ENCODE results near the gene TP53TG5. TPM values are rescaled to one million over a fixed set of nuclear protein-coding genes. Genes with fewer than 3 reads are reported as not detected.

TP53TG5 gene
- total RNA-seq, 2 experiments from 2014 or later, result 0.40 to 0.80 TPM

DNA sequence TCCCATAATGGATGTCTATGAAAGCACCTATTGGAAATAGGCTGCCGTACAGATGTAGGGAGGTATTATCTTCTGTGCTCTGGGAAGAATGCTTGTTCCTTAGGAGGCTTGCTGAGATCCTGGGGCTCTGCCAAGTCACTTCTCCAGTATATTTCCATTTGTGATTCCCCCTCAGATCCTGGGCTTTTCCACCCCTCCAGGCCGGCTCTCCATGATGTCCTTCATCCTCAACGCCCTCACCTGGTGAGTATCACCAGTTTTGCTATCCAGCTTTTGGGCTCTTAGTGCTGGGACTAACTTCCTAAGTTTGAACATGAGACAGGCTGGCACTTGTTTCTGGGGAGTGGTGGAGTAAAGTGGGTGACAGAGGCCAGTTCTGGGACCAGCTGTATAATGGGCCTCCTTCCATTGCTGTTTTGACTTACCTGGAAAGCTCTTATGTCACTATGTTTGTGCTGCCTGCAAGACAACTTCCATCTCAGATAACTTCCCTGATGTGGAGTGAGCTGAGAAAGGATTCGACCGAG lies 12.6 kb downstream of the TP53TG5 start:
- H3K9me3 Mint-ChIP-seq (ENCODE audit: low read depth), result no peaks in the 10 kb centered on the region
- CTCF ChIA-PET, result interaction anchor here (0.7 to 2.3 kb wide), 6 partner anchors 8 to 94 kb away, joined by 3 to 15 read pairs (median 3); no protein-coding TSS in a partner anchor
- H3K4me1 Mint-ChIP-seq, result peaks cover 50% of the 10 kb centered on the region
- POLR2A ChIA-PET, result interaction anchor here (0.8 kb wide), 1 partner anchor 8 kb away, joined by 4 read pairs; no protein-coding TSS in a partner anchor
- peaks cover 25% of the 10 kb centered on the region for H3K36me3 Mint-ChIP-seq (ENCODE audit: low read depth)
- intact Hi-C loops (cut with DNase I, micrococcal nuclease), result no loop called here
- no peak for ATAC-seq
- DNase-seq, result no peak
- no peak overlapping the region for H3K4me3 Mint-ChIP-seq
- peak overlapping the region; percentile 51 for H3K27ac Mint-ChIP-seq
- H3K27me3 Mint-ChIP-seq, result no peaks in the 10 kb centered on the region

DNA sequence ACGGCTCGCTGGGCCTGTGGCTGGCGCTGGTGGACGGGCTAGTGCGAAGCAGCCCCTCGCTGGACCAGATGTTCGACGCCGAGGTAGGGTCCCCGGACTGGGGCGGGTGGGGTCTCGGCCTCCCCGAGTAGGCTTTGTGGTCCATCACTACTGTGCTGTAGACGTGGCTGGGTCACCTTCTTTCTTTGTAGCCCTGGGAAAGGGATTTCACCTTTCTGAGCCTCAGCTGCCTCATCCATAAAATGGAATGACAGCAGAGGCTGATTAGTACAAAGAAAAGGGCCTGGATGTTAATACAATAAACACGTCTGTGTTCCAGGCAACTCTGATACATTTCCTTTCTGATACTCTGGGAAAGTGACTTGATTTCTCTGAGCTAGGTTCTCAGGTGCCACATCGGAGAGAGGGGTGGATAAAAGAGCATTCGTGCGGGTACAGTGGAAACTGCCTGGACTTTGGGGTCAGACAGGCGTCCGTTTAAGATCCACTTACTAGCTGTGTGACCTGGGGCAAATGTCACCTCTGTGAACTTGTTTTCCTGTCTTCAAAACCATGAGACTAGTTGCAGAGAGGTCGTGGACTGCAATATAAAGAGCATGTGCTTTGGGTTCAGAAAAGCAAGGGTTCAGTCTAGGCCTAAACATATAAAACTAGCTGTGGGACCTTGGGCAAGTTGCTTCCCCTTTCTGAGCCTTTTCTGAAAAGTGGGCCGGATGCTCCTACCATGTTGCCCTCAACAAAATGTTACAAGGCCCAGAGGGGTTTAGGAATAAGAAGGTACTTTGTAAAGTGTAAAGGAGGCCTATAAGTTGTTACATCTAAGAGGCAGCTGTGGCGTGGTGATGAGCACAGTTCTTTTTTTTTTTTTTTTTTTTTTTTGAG lies 14.3 kb downstream of the TP53TG5 start:
- intact Hi-C loops (cut with DNase I, micrococcal nuclease), result loop anchor here (1.0 to 5.0 kb wide), 16 partner anchors 9 to 728 kb away; partner anchors contain the start of genes PIGT (in 2 of the 2), SDC4 (in 2 of the 2), DNTTIP1 (in 1 of the 2) and STK4 (in 1 of the 2)

GRCh38 chr20:45362804-45363610 lies 15.1 kb downstream of the TP53TG5 start, which contains the start of gene SYS1:
Gene SYS1 (plus strand): TSS chr20:45363156. CDS start chr20:45363532, 376 bp downstream.
- ChIA-PET CTCF (interaction anchor here (0.6 to 6.5 kb wide), 37 partner anchors 8 to 470 kb away, joined by 3 to 101 read pairs (median 5); partner anchors contain the start of genes PIGT, SDC4 and WFDC2), POLR2A (interaction anchor here (0.7 to 2.7 kb wide), 11 partner anchors 9 to 74 kb away, joined by 3 to 17 read pairs (median 4); partner anchors contain the start of genes PIGT and SDC4)
- no peaks in the 10 kb centered on the region for H3K27me3 Mint-ChIP-seq
- H3K4me1 Mint-ChIP-seq, result peaks cover 43% of the 10 kb centered on the region
- peak within 1 kb of the TSS; percentile 98 for H3K27ac Mint-ChIP-seq
- peak; percentile 99 for DNase-seq
- peaks cover 20% of the 10 kb centered on the region for H3K36me3 Mint-ChIP-seq (ENCODE audit: low read depth)
- H3K9me3 Mint-ChIP-seq (ENCODE audit: low read depth), result no peaks in the 10 kb centered on the region
- peak; percentile 93 for ATAC-seq
- intact Hi-C loops (cut with DNase I, micrococcal nuclease), result loop anchor here (1.0 to 5.0 kb wide), 16 partner anchors 8 to 729 kb away; partner anchors contain the start of genes PIGT (in 2 of the 2), SDC4 (in 2 of the 2), DNTTIP1 (in 1 of the 2) and STK4 (in 1 of the 2)
- H3K4me3 Mint-ChIP-seq, result peak within 1 kb of the TSS; percentile 95

More for the DNA sequence above, 14.3 kb downstream of the TP53TG5 start:
- peak overlapping the region; percentile 98 for H3K27ac Mint-ChIP-seq
- peaks cover 25% of the 10 kb centered on the region for H3K36me3 Mint-ChIP-seq (ENCODE audit: low read depth)
- CTCF ChIA-PET, result interaction anchor here (0.6 to 6.5 kb wide), 31 partner anchors 9 to 471 kb away, joined by 3 to 101 read pairs (median 7); partner anchors contain the start of genes PIGT, SDC4 and WFDC2
- H3K9me3 Mint-ChIP-seq (ENCODE audit: low read depth), result no peaks in the 10 kb centered on the region
- H3K27me3 Mint-ChIP-seq, result no peaks in the 10 kb centered on the region
- POLR2A ChIA-PET, result interaction anchor here (0.9 to 2.7 kb wide), 9 partner anchors 8 to 73 kb away, joined by 3 to 17 read pairs (median 5); partner anchors contain the start of gene SDC4
- H3K4me3 Mint-ChIP-seq, result peak overlapping the region; percentile 95
- H3K4me1 Mint-ChIP-seq, result peaks cover 45% of the 10 kb centered on the region
- no peak for ATAC-seq
- DNase-seq, result no peak

DNA sequence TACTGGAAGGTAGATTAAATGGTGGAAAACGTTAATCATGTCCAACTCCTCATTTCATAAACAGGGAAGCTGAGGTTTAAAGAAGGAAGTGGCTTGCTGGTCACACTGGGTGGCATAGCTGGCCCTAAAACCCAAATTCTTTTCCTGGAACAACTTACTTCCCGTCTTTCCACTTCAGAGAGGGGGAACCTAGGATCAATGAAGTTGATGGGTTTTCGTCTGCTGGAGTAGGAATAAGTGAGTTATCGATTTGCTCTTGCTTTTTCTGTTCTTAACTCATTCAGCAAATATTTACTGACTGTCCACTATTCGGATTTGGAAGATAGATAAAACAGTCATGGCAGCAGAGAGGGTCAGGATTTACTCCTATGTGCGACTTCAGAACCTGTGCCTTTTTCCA lies 16.3 kb downstream of the TP53TG5 start:
- no peak for ATAC-seq

DNA sequence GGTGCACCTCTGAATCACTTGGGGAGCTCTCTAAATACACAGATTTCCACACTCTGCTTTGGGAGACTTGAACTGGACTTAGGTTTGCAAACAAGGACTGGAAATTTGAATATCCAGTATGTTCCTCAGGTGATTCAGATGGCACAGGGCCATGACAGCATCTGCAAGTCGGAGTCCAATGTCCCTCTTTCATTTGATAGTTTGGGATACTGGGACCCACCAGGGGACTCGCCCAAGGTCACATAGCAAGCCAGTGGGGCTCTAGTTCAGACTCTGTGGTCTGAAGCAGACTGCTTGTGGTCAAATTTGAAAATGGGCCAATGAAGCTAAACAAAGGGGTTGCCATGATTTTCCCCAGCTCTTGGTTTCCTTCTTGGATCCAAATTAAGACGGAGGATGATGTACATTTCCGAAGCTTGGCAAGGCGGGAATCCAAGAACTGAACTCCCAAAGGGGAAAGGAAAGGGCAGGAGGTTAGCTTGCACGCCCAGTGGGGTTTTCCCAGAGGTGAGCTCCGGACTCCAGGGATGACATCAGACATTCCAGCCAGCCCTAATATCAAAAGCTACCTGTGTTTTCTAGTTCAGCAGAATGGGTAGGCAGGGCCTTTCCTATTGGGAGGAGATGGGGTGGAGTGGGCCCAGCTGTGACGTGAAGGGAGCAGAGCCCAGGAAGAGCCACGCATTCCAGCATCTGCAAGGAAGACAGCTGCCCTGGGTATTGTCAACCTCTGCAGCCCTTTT lies 18.5 kb downstream of the TP53TG5 start:
- CTCF ChIA-PET, result interaction anchor here (0.6 to 6.5 kb wide), 9 partner anchors 10 to 93 kb away, joined by 3 to 101 read pairs (median 6); partner anchors contain the start of gene SDC4
- intact Hi-C loops (cut with DNase I, micrococcal nuclease), result loop anchor here (5.0 to 10.0 kb wide), 5 partner anchors 93 to 733 kb away; partner anchors contain the start of genes DNTTIP1 (in 1 of the 2), SPATA25 (in 1 of the 2), WFDC3 (in 1 of the 2) and ZSWIM1 (in 1 of the 2)
- no peaks in the 10 kb centered on the region for H3K9me3 Mint-ChIP-seq (ENCODE audit: low read depth)
- no peak for ATAC-seq
- no peak overlapping the region for H3K27ac Mint-ChIP-seq
- peaks cover 46% of the 10 kb centered on the region for H3K4me1 Mint-ChIP-seq
- no peak for DNase-seq
- H3K36me3 Mint-ChIP-seq (ENCODE audit: low read depth), result peaks cover 3% of the 10 kb centered on the region
- no peaks in the 10 kb centered on the region for H3K27me3 Mint-ChIP-seq
- no peak overlapping the region for H3K4me3 Mint-ChIP-seq
- POLR2A ChIA-PET, result interaction anchor here (1.1 kb wide), 1 partner anchor 47 kb away, joined by 3 read pairs; no protein-coding TSS in a partner anchor

More for the DNA sequence above, 16.3 kb downstream of the TP53TG5 start:
- POLR2A ChIA-PET, result interaction anchor here (0.8 to 2.1 kb wide), 2 partner anchors 13 to 75 kb away, joined by 4 to 10 read pairs; no protein-coding TSS in a partner anchor
- Mint-ChIP-seq H3K4me3 (no peak overlapping the region), H3K27me3 (no peaks in the 10 kb centered on the region), H3K36me3 (ENCODE audit: low read depth) (peaks cover 10% of the 10 kb centered on the region), H3K9me3 (ENCODE audit: low read depth) (no peaks in the 10 kb centered on the region), H3K4me1 (peaks cover 44% of the 10 kb centered on the region), H3K27ac (no peak overlapping the region)
- intact Hi-C loops (cut with DNase I, micrococcal nuclease), result loop anchor here (2.0 to 5.0 kb wide), 8 partner anchors 13 to 731 kb away; partner anchors contain the start of genes DNTTIP1 (in 1 of the 2), PIGT (in 1 of the 2), SDC4 (in 1 of the 2) and WFDC3 (in 1 of the 2)
- CTCF ChIA-PET, result interaction anchor here (0.6 to 6.5 kb wide), 16 partner anchors 7 to 437 kb away, joined by 3 to 101 read pairs (median 8); partner anchors contain the start of genes PIGT and SDC4
- no peak for DNase-seq

- ATAC-seq (no peak), DNase-seq (no peak)
- Mint-ChIP-seq H3K27ac (no peak overlapping the region), H3K36me3 (ENCODE audit: low read depth) (peaks cover 3% of the 10 kb centered on the region), H3K4me3 (no peak overlapping the region), H3K27me3 (no peaks in the 10 kb centered on the region), H3K9me3 (ENCODE audit: low read depth) (no peaks in the 10 kb centered on the region), H3K4me1 (peaks cover 49% of the 10 kb centered on the region)
- ChIA-PET CTCF (interaction anchor here (0.6 to 6.5 kb wide), 9 partner anchors 10 to 93 kb away, joined by 3 to 101 read pairs (median 6); partner anchors contain the start of gene SDC4), POLR2A (interaction anchor here (0.6 to 1.1 kb wide), 2 partner anchors 48 to 391 kb away, joined by 3 to 5 read pairs; no protein-coding TSS in a partner anchor)
- intact Hi-C loops (cut with DNase I, micrococcal nuclease), result loop anchor here in 1 of 2 experiments (10.0 kb wide), 1 partner anchor 526 kb away; the partner anchor contains the start of genes SPATA25 and ZSWIM1
Measured at GRCh38 chr20:45359069-45359405, 19.1 kb downstream of the TP53TG5 start.

GRCh38 chr20:45358282-45359068 lies 19.6 kb downstream of the TP53TG5 start:
- H3K4me3 Mint-ChIP-seq, result no peak overlapping the region
- H3K4me1 Mint-ChIP-seq, result peaks cover 51% of the 10 kb centered on the region
- no peaks in the 10 kb centered on the region for H3K27me3 Mint-ChIP-seq
- POLR2A ChIA-PET, result interaction anchor here (0.6 kb wide), 2 partner anchors 391 to 398 kb away, joined by 4 to 5 read pairs; no protein-coding TSS in a partner anchor
- ATAC-seq (no peak), DNase-seq (no peak)
- H3K9me3 Mint-ChIP-seq (ENCODE audit: low read depth), result no peaks in the 10 kb centered on the region
- no peak overlapping the region for H3K27ac Mint-ChIP-seq
- CTCF ChIA-PET, result interaction anchor here (0.6 to 6.5 kb wide), 7 partner anchors 11 to 91 kb away, joined by 4 to 101 read pairs (median 6); partner anchors contain the start of gene SDC4
- H3K36me3 Mint-ChIP-seq (ENCODE audit: low read depth), result no peaks in the 10 kb centered on the region
- intact Hi-C loops (cut with DNase I, micrococcal nuclease), result loop anchor here in 1 of 2 experiments (10.0 kb wide), 1 partner anchor 526 kb away; the partner anchor contains the start of genes SPATA25 and ZSWIM1

DNA sequence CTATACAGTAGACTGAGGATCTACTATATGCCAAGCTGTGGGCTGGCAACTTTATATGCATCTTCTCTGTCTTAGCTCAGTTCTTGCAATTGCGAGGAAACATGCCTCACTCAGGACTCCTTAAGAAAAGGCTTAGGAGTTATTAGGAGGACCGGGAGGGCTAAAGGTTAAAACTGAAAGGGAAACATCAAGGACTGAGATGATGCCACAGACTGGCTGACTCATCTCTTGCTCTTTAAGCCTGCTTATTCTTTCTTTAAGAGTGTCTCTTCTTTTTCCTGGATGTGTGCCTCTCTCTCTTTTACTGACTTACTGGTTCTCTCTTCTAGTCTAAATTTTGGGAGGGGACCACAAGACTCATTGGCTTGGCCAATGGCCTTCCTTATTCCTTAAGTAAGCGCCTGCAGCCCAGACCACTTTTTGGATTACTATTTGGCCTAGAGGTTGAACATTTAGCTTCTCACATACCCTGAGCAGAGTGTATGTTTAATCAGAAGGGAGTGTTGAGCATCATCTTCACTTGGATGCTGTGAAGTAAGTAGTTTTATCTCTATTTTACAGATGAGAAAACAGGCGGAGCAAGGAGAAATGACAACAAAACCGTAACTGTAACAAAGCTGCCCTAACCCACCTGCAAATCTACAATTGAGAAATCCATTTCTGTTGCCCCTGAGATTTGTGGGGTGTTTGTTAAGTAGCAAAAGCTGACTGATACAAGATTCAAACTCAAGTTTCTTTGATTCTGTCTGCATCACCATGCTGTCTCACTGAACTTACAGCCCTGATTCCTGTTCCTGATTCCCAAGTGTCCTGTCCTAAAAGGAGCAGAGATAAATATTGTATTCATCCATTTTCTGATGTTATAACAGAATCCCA lies 22.7 kb downstream of the TP53TG5 start:
- H3K4me1 Mint-ChIP-seq, result peaks cover 51% of the 10 kb centered on the region
- DNase-seq (peak; percentile 50), ATAC-seq (peak; percentile 84)
- POLR2A ChIA-PET, result interaction anchor here (0.6 to 0.9 kb wide), 2 partner anchors 18 to 60 kb away, joined by 3 read pairs; partner anchors contain the start of gene PIGT
- no peaks in the 10 kb centered on the region for H3K27me3 Mint-ChIP-seq
- H3K27ac Mint-ChIP-seq, result peak overlapping the region; percentile 92
- CTCF ChIA-PET, result interaction anchor here (0.6 to 1.8 kb wide), 12 partner anchors 7 to 260 kb away, joined by 3 to 7 read pairs (median 4); partner anchors contain the start of gene SYS1
- intact Hi-C loops (cut with DNase I, micrococcal nuclease), result loop anchor here (1.0 to 10.0 kb wide), 3 partner anchors 8 to 529 kb away; partner anchors contain the start of genes SPATA25 (in 1 of the 2), SYS1 (in 1 of the 2) and ZSWIM1 (in 1 of the 2)
- H3K36me3 Mint-ChIP-seq (ENCODE audit: low read depth), result no peaks in the 10 kb centered on the region
- no peaks in the 10 kb centered on the region for H3K9me3 Mint-ChIP-seq (ENCODE audit: low read depth)
- H3K4me3 Mint-ChIP-seq, result peak overlapping the region; percentile 33

All from activated CD4-positive, alpha-beta T cell treated with anti-CD3 and anti-CD28 coated beads for 36 hours (primary cell).